ENCODE measurements around the gene ZNF836.
"Not testable (repeated sequence)": the region's sequence is repeated elsewhere in the genome, so short reads cannot be mapped to it uniquely, and the experiment has no call there.

Gene ZNF836

DNA sequence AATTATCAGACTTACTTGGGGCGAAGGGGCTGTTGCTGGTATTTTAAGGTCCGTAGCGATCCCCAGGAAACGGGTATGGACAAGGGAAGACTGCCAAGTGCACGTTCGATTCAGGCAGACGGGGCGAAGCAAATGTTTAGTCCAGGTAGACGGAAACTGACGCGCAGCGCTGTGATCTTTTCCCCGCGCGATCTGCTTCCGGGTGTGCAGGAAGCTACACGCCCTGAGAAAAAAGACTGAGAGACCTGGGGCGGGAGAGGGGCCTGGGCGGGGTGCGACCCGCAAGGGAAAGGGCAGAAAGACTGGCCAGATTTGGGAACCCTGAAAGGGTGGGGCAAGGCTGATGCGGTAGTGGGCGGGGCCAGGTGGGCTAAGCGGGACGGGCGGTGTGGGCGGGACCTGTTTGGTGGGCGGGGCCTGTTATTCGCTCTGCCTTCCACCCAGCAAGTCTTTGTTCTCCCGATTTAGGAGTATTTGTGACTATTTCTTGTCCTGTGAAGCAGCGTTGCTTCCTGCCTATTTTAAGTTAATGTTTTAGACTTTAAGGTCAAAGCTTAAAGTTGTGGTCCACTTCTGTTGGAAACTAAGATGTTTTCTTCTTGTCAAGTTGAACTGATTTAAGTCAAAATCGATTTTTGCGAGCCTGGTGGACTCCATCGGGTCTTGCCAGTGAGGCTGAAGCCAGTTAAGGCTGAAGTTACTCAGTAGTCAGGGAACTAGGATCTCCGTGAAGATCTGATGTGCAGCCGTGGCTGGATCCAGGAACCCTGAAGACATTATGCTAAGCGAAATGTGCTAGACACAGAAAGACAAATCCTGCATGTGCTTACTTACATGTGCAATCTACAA, at the start of gene ZNF836:
TSS of gene ZNF836 (minus strand) at position 301 of the 849 bp plus-strand sequence. CDS start 3,549 bp downstream, outside the sequence.
- peak; percentile 87 for DNase-seq

DNA sequence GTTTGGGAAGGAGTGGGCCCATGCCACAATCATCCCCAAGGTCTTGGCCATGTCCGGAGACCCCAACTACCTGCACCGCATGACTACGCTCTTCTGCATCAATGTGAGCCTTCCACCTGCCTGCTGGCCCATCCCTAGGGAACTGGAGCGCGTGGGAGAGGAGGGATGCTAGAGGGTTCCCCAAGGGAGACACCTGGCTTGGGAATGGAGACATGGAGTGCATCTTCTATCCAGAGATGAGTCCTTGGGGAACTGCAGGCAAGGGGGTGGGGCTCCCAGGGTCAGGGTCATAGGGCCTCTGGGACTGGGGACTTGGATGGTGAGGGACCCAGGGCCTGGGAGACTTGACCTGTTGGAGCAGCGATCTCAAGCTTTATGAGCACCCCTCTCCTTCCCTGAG, 49.6 kb upstream of the ZNF836 start:
- no peak for DNase-seq

GRCh38 chr19:52219611-52220010, 48.2 kb upstream of the ZNF836 start:
- no peak for DNase-seq

GRCh38 chr19:52217576-52217975, 46.2 kb upstream of the ZNF836 start:
- DNase-seq, result no peak

DNA sequence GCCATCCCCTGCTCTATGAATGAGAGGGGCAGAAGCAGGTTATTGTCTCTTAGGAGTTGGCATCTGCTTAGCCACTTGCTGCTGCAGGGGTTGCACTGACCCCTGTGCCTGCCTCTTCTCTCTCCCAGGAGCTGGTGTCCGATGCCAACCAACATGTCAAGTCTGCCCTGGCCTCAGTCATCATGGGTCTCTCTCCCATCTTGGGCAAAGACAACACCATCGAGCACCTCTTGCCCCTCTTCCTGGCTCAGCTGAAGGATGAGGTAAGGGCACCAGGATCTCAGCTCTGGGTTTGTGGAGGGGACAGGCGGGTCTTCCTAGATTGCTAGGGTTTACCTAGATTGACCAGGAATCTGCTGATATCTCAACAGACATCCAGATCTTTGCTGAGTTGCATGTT, 45.0 kb upstream of the ZNF836 start:
- DNase-seq, result no peak

GRCh38 chr19:52214241-52214640, 42.8 kb upstream of the ZNF836 start:
- DNase-seq, result no peak

DNA sequence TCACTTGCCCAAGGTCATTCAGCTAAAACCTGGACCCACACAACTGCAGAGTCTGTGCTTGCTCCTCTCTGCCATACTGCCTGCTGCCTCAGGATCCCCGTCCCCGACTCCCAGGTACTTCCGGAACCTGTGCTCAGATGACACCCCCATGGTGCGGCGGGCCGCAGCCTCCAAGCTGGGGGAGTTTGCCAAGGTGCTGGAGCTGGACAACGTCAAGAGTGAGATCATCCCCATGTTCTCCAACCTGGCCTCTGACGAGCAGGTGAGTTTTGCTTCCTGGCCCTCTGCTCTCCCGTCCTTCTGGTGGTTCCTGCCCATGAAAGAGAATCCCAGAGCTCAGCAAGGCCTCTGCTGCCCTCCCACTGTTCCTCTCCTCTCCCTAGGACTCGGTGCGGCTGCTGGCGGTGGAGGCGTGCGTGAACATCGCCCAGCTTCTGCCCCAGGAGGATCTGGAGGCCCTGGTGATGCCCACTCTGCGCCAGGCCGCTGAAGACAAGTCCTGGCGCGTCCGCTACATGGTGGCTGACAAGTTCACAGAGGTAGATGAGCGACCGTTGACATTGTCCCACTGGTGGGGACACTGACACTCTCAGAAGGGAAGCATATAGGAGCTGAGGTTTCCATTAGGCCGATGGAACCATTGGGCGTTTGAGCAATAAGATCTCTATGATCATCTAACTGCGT, 41.3 kb upstream of the ZNF836 start:
- DNase-seq, result no peak

DNA sequence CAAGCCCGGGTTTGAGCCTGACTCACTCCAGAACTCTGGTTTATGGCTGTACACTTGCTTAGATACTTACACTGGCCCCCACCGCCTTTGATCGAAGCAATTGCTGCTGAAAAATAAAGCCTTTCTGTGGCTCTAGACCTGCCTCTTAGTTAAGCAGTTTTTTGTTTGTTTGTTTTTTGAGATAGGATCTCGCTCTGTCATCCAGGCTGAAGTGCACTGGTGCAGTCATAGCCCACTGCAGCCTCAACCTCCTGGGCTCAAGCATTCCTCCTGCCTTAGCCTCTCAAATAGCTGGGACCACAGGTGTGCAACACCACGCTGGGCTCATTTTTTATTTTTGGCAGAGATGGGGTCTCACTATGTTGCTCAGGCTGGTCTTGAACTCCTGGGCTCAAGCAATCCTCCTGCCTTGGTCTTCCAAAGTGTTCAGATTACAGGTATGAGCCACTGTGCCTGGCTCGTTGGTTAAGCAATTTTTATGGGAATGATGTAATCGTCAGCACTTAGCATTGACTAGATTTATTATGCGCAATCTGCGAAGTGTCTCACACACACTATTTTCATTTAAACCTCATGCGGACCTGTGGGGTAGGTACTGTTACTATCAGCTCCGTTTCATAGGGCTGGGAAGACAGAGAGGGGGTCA, 40.6 kb upstream of the ZNF836 start:
- DNase-seq, result no peak

DNA sequence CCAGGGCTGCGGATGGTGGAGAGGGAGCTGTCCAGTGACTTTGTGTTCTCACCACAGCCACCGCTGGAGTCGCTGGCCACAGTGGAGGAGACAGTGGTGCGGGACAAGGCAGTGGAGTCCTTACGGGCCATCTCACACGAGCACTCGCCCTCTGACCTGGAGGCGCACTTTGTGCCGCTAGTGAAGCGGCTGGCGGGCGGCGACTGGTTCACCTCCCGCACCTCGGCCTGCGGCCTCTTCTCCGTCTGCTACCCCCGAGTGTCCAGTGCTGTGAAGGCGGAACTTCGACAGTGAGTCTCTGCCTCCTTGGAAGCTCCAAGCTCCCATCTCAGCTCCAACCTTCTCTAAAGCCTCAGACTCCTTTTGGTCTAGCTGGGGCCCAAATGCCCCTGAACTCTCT, 39.8 kb upstream of the ZNF836 start:
- no peak for DNase-seq

GRCh38 chr19:52206481-52206880, 35.1 kb upstream of the ZNF836 start:
- DNase-seq, result no peak

GRCh38 chr19:52200755-52201391, 29.5 kb upstream of the ZNF836 start:
- not testable (repeated sequence) for DNase-seq

GRCh38 chr19:52200044-52200443, 28.6 kb upstream of the ZNF836 start:
- no peak for DNase-seq

GRCh38 chr19:52198678-52199077, 27.3 kb upstream of the ZNF836 start:
- no peak for DNase-seq

- no peak for DNase-seq
Observed at GRCh38 chr19:52197964-52198363, 26.5 kb upstream of the ZNF836 start.

DNA sequence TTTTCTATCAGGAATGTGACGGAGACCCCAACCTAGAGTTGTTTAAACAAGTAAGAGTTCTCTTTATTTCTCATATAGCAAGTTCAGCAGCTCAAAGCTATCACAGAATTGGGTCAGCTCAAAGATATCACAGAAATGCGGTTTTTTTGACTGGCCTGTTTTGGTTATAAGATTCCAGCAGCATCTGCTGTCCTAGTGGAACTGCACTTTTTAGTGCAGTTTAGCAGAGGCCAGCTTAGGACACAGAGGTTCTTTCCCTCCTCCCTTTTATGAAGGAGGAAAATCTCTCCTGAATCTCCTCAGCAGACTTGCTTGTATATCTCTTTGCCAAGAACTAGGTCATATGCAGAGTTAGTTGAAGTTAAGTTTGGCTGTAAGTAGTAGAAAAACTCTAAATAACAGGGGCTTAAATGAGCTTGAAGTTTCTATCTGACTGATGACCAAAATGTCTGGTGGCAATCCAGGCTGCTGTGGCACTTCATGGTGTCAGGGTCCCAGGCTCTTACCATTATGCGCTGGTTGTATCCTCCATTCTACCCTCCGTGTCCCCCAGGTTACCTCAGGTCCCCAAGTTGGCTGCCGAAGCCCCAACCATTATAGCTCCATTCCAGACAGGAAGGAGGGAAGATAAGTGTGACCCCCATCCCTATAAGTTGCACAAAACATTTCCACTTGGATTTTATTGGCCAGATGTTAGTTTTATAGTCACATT, 25.0 kb upstream of the ZNF836 start:
- DNase-seq, result no peak

GRCh38 chr19:52191951-52192350, 20.5 kb upstream of the ZNF836 start:
- DNase-seq, result no peak

GRCh38 chr19:52191389-52191788, 20.0 kb upstream of the ZNF836 start:
- DNase-seq, result no peak

DNA sequence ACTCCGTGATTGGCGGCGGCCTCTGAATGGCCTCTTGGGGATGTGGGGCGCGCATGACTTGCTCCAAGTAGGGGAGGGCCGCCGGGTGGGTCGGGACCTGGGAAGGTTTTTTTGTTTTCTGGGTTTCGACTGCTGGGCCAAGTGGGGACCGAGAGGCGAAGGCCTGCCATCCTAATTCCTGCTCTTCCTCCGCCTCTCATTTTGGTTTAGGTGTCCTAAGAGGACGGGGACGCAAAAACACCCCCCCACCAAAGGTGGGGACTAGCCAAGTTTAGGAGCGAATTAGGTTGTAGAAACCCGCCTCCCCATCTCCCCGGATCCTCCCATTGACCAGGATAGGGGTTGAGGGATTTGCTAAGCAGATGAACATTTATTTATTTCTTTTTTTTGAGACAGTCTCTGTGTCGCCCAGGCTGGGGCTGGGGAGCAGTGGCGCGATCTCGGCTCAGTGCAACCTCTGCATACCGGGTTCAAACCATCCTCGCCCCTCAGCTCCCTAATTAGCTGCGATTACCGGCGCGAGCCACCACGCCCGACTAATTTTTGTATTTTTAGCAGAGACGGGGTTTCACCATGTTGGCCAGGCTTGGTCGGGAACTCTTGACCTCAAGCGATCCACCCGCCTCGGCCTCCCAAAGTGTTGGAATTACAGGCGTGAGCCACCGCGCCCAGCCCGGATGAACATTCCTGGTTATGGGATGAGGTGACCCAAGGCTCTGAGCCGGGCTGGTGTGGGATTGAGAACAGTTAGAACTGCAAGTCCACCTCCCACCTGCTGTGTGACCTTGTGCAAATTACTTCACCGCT, 19.3 kb upstream of the ZNF836 start:
- peak; percentile 73 for DNase-seq

- peak; percentile 100 for DNase-seq
Observed at GRCh38 chr19:52189735-52190486, 18.5 kb upstream of the ZNF836 start, which contains the start of gene PPP2R1A. Gene PPP2R1A (plus strand): TSS chr19:52190052. CDS start chr19:52190097, 45 bp downstream.

- DNase-seq, result peak; percentile 49
Observed at GRCh38 chr19:52188822-52189734, 17.7 kb upstream of the ZNF836 start.

Measured in OCI-M1 (cell line).